NCI-H1417 treated with DMSO at 0.1 percent for 48 hours (cell line): ENCODE data around the gene SRP68.

Source experiments
- DNase-seq: peaks from one replicate; lab custom pipeline; 2025; lab: John Stamatoyannopoulos, UW

Gene SRP68

GRCh38 chr17:75998327-75998795, 74.0 kb downstream of the SRP68 start:
- DNase-seq = no peak

GRCh38 chr17:75996665-75997590, 75.4 kb downstream of the SRP68 start:
- DNase-seq = no peak

- DNase-seq = no peak
Measured at GRCh38 chr17:75995385-75995925, 76.9 kb downstream of the SRP68 start.

- DNase-seq = no peak
Measured at GRCh38 chr17:75994802-75995370, 77.4 kb downstream of the SRP68 start.

GRCh38 chr17:75991396-75991795, 80.9 kb downstream of the SRP68 start:
- DNase-seq = no peak
